Glutamatergic neuron (in vitro differentiated cells): Measurements from ENCODE around the gene BRD4. TPM values are rescaled to one million over a fixed set of nuclear protein-coding genes. Genes with fewer than 3 reads are reported as not detected.

Source experiments
- DNase-seq: peaks from one replicate; pipeline ENCODE4 v3.0.0; 2022
- H3K27ac Mint-ChIP-seq: one replicate; pipeline ENCODE4 v1.8.0; 2020; ENCODE audit warnings: mild to moderate bottlenecking, mixed read lengths, inconsistent platforms; ENCODE audit not compliant: unreplicated experiment
- H3K27me3 Mint-ChIP-seq: one replicate; pipeline ENCODE4 v1.8.0; 2020; ENCODE audit warnings: mild to moderate bottlenecking, moderate library complexity, mixed read lengths, inconsistent platforms; ENCODE audit not compliant: unreplicated experiment
- H3K36me3 Mint-ChIP-seq: one replicate; pipeline ENCODE4 v1.8.0; 2020; ENCODE audit warnings: mild to moderate bottlenecking, mixed read lengths, inconsistent platforms; ENCODE audit not compliant: unreplicated experiment
- H3K4me1 Mint-ChIP-seq: one replicate; pipeline ENCODE4 v1.8.0; 2020; ENCODE audit warnings: mild to moderate bottlenecking, low read depth, mixed read lengths, inconsistent platforms; ENCODE audit not compliant: unreplicated experiment
- H3K4me3 Mint-ChIP-seq: one replicate; pipeline ENCODE4 v1.8.0; 2020; ENCODE audit warnings: mild to moderate bottlenecking, mixed read lengths, inconsistent platforms; ENCODE audit not compliant: unreplicated experiment
- H3K9me3 Mint-ChIP-seq: one replicate; pipeline ENCODE4 v1.8.0; 2020; ENCODE audit warnings: mild to moderate bottlenecking, moderate library complexity, mixed read lengths, inconsistent platforms; ENCODE audit not compliant: unreplicated experiment
- total RNA-seq: library from RNA; stranded (reverse); fragmentation: NEBNext Ultra II Directional; extraction: Animal tissue kit (Norgen Biotek cat#: 25700); gene quantifications from one replicate; pipeline ENCODE4 v1.2.1, GENCODE V29; 2021; ENCODE audit not compliant: unreplicated experiment
- TF ChIP-seq, protein P1 (sequence below): fragments of 200-600 bp; sonication (generic); IDR thresholded peaks from one replicate; pipeline ENCODE4 v1.5.0; 2021; ENCODE audit not compliant: partially characterized antibody, unreplicated experiment

The BRD4 gene
- total RNA-seq, 1 donor from 2014 or later: 162 TPM

DNA sequence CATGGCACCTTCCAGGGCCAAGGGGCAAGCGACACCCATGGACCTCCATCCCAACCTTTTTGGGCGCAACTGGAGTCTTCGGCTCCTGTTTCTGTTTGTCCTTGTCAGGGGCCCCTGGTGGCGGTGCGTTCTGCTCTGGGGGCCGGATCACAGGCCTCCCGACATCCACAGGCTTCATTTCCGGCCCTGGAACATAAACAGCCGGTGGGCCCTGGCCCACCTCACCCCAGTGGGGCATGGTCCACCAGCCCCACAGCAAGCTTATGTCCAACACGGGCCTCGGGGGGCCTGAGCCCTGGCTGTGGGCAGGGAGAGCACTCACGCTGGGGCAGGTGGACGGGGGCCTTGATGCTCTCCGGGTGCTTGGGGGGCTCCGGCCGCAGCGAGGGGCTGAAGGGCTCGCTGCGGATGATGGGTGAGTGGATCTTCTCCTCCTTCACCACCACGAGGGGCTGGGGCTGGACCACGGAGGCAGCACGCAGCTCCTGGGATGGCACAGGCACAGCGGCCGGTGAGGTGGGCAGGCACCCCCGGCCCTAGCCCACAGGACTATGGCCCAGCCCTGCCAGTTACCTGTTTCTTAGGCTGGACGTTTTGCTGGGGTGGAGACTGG lies 92.9 kb downstream of the BRD4 start:
- no peak overlapping the region for H3K27ac Mint-ChIP-seq
- TF ChIP-seq, protein P1, sequence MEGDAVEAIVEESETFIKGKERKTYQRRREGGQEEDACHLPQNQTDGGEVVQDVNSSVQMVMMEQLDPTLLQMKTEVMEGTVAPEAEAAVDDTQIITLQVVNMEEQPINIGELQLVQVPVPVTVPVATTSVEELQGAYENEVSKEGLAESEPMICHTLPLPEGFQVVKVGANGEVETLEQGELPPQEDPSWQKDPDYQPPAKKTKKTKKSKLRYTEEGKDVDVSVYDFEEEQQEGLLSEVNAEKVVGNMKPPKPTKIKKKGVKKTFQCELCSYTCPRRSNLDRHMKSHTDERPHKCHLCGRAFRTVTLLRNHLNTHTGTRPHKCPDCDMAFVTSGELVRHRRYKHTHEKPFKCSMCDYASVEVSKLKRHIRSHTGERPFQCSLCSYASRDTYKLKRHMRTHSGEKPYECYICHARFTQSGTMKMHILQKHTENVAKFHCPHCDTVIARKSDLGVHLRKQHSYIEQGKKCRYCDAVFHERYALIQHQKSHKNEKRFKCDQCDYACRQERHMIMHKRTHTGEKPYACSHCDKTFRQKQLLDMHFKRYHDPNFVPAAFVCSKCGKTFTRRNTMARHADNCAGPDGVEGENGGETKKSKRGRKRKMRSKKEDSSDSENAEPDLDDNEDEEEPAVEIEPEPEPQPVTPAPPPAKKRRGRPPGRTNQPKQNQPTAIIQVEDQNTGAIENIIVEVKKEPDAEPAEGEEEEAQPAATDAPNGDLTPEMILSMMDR: no peak
- H3K4me1 Mint-ChIP-seq: peaks cover 3% of the 10 kb centered on the region
- no peak overlapping the region for H3K4me3 Mint-ChIP-seq
- no peak for DNase-seq
- H3K27me3 Mint-ChIP-seq: peaks cover 14% of the 10 kb centered on the region
- H3K36me3 Mint-ChIP-seq: peaks cover 7% of the 10 kb centered on the region
- H3K9me3 Mint-ChIP-seq: peaks cover 21% of the 10 kb centered on the region

DNA sequence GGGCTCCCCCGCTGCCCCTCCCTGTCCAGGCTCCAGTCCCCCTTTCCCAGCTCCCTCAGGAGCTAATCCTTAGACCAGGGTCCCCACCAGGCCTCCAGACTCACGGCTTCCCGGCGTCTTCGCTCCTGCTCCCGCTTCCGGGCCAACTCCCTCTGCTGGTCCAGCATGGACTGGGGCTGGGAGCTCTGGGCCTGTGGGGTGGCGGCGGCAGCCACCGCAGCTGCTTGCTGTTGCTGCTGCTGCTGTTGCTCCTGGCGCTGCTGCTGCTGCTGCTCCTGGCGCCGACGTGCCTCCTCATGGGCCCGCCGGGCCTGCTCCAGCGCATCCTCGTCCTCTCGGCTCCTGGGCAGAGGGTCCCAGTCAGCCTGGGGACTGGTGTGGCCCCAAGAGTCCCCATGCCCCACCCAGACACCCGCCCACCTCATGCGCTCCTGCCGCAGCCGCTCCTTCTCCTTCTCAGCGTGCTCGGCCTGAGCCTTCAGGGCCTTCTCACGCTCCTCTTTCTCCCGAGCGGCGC lies 93.6 kb downstream of the BRD4 start:
- DNase-seq: no peak
- Mint-ChIP-seq H3K36me3 (peaks cover 3% of the 10 kb centered on the region), H3K27ac (no peak overlapping the region), H3K4me3 (no peak overlapping the region), H3K9me3 (peaks cover 20% of the 10 kb centered on the region), H3K4me1 (peaks cover under 1% of the 10 kb centered on the region), H3K27me3 (peaks cover 12% of the 10 kb centered on the region)
- TF ChIP-seq, protein P1: no peak

DNA sequence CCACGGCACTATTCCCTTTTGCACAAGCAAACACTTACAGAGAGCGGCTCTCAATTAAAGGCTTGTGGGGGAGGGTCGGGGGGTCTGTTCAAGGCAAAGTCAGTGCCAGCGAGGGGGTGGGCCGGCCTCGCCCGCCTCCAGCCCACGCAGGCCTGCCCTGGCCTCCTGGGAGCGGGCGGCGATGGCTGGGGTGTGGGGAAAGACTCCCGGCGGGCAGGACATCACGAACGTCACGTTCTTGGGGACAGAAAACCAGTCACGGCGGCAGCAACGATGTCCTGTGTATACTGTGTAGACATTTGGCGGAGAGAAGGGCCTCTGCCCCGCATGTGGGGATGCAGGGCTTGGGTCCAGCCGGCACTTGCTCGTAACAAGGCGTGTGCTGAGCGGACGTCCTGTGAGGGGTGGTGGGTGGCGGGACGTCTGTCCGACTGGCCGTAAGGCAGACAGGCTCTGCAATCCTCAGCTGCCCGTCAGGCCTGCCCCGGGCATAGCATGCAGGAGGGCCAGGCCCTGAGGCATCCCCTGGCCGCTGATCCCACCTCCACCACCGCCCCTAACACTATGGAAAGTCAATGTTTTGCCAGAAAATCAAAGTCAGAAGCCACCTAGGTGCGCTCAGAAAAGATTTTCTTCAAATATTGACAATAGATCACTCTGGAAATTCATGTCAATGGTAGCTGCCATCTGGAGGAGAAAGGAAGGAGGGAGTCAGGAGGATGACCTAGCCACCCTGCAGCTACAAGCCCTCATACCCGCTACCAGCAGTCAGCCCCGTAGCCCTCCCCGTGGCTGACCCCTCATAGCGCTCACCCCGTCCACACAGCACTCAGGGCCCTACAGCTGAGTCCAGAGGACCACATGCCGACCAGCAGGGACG lies 94.3 kb downstream of the BRD4 start:
- TF ChIP-seq, protein P1: no peak
- Mint-ChIP-seq H3K4me1 (no peaks in the 10 kb centered on the region), H3K9me3 (peaks cover 18% of the 10 kb centered on the region)

DNA sequence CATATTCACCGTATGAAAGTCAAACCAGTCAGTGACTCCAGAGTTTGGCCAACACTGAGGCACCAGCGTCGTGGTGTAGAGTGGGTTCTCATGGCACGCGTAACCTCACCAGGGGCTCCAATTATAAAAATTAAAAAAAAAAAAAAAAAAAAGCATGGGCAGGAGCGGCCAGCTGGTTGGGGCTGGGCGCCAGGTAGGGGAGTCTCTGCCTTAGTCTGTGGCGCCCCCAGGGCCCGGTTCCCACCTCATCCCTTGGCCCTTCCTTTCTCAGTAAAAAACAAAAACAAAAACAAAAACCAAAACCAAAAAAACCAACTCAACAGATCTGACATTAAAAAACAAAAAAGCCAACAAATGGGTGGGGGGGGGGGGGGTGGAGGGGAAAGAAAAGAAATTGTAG lies 95.5 kb downstream of the BRD4 start:
- H3K9me3 Mint-ChIP-seq: peaks cover 16% of the 10 kb centered on the region
- no peak for DNase-seq
- peaks cover 8% of the 10 kb centered on the region for H3K27me3 Mint-ChIP-seq
- TF ChIP-seq, protein P1: no peak
- H3K4me3 Mint-ChIP-seq: no peak overlapping the region
- H3K36me3 Mint-ChIP-seq: no peaks in the 10 kb centered on the region
- H3K27ac Mint-ChIP-seq: no peak overlapping the region
- H3K4me1 Mint-ChIP-seq: no peaks in the 10 kb centered on the region

More for the DNA sequence above, 94.3 kb downstream of the BRD4 start:
- Mint-ChIP-seq H3K27ac (no peak overlapping the region), H3K27me3 (peaks cover 9% of the 10 kb centered on the region), H3K4me3 (no peak overlapping the region), H3K36me3 (no peaks in the 10 kb centered on the region)
- DNase-seq: no peak
